ENCODE data around the gene NEK7. TPM values are rescaled to one million over a fixed set of nuclear protein-coding genes. Genes with fewer than 3 reads are reported as not detected.

NEK7 gene
- polyA plus RNA-seq, 1 donor from 2014 or later: 3.3 TPM

- no peak overlapping the region for H2AFZ ChIP-seq (ENCODE audit: low read depth, low read length)
- H3K9me3 ChIP-seq (ENCODE audit: low read length): no peaks in the 10 kb centered on the region
- peaks cover 4% of the 10 kb centered on the region for H3K79me2 ChIP-seq (replicated peaks; ENCODE audit: insufficient read depth, low read length)
- H4K20me1 ChIP-seq (ENCODE audit: insufficient read depth): no peaks in the 10 kb centered on the region
- no peaks in the 10 kb centered on the region for H3K36me3 ChIP-seq (ENCODE audit: insufficient read depth, low read length)
- no peak overlapping the region for H3K4me2 ChIP-seq (ENCODE audit: low read length)
- no peaks in the 10 kb centered on the region for H3F3A ChIP-seq (ENCODE audit: insufficient read depth, low read length, poor library complexity, severe bottlenecking)
- no peaks in the 10 kb centered on the region for H3K9me2 ChIP-seq (ENCODE audit: insufficient read depth, low read length)
- no peak overlapping the region for H3K4me3 ChIP-seq (ENCODE audit: low read length)
- TF ChIP-seq POLR2AphosphoS5 (IDR thresholded peaks at IDR 0.05): no peak
- TF ChIP-seq MXI1 (conservative IDR thresholded peaks at IDR 0.05; ENCODE audit: poor library complexity, severe bottlenecking): no peak
- TF ChIP-seq SMC3 (conservative IDR thresholded peaks at IDR 0.05; ENCODE audit: poor library complexity): no peak
- no peak for TF ChIP-seq RAD21 (conservative IDR thresholded peaks at IDR 0.05)
- TF ChIP-seq CTCF (IDR thresholded peaks at IDR 0.05; ENCODE audit: poor library complexity, severe bottlenecking): no peak
- no peak for TF ChIP-seq EZH2 (IDR thresholded peaks at IDR 0.05; ENCODE audit: borderline replicate concordance, insufficient read depth, low read length, poor library complexity, severe bottlenecking)
- TF ChIP-seq REST (IDR thresholded peaks at IDR 0.05; ENCODE audit: borderline replicate concordance): no peak
- no peak overlapping the region for H3K27ac ChIP-seq (ENCODE audit: low read length)
- H3K9ac ChIP-seq (ENCODE audit: low read length): no peak overlapping the region
- H3K27me3 ChIP-seq (ENCODE audit: insufficient read depth, low read depth, low read length): no peaks in the 10 kb centered on the region
These were observed 20.7 kb downstream of the NEK7 start for GRCh38 chr1:198177546-198177945.

GRCh38 chr1:198178615-198179014, 21.8 kb downstream of the NEK7 start:
- peaks cover 9% of the 10 kb centered on the region for H3K79me2 ChIP-seq (replicated peaks; ENCODE audit: insufficient read depth, low read length)

More at GRCh38 chr1:198178615-198179014, 21.8 kb downstream of the NEK7 start:
- no peak for TF ChIP-seq SMC3 (conservative IDR thresholded peaks at IDR 0.05; ENCODE audit: poor library complexity)
- TF ChIP-seq CTCF (IDR thresholded peaks at IDR 0.05; ENCODE audit: poor library complexity, severe bottlenecking): no peak
- no peak for TF ChIP-seq EP300 (conservative IDR thresholded peaks at IDR 0.05; ENCODE audit: poor library complexity, severe bottlenecking)
- no peak for TF ChIP-seq RAD21 (conservative IDR thresholded peaks at IDR 0.05)
- no peak for TF ChIP-seq MXI1 (conservative IDR thresholded peaks at IDR 0.05; ENCODE audit: poor library complexity, severe bottlenecking)
- no peak for TF ChIP-seq POLR2AphosphoS5 (IDR thresholded peaks at IDR 0.05)
- TF ChIP-seq TAF1 (IDR thresholded peaks at IDR 0.05; ENCODE audit: low read depth): no peak
- no peak for TF ChIP-seq EZH2 (IDR thresholded peaks at IDR 0.05; ENCODE audit: borderline replicate concordance, insufficient read depth, low read length, poor library complexity, severe bottlenecking)
- Histone ChIP-seq H3K9ac (ENCODE audit: low read length) (no peak overlapping the region), H3K4me3 (ENCODE audit: low read length) (no peak overlapping the region), H3K9me2 (ENCODE audit: insufficient read depth, low read length) (no peaks in the 10 kb centered on the region), H3K9me3 (ENCODE audit: low read length) (no peaks in the 10 kb centered on the region), H3F3A (ENCODE audit: insufficient read depth, low read length, poor library complexity, severe bottlenecking) (no peaks in the 10 kb centered on the region), H2AFZ (ENCODE audit: low read depth, low read length) (no peak overlapping the region), H3K27ac (ENCODE audit: low read length) (no peak overlapping the region), H3K27me3 (ENCODE audit: insufficient read depth, low read depth, low read length) (no peaks in the 10 kb centered on the region), H4K20me1 (ENCODE audit: insufficient read depth) (no peaks in the 10 kb centered on the region), H3K36me3 (ENCODE audit: insufficient read depth, low read length) (no peaks in the 10 kb centered on the region), H3K4me2 (ENCODE audit: low read length) (no peak overlapping the region)

Data from neural cell (in vitro differentiated cells).